Immature natural killer cell (primary cell): ENCODE measurements around the gene PTPRD. TPM values are rescaled to one million over a fixed set of nuclear protein-coding genes. Genes with fewer than 3 reads are reported as not detected.
"Not testable (repeated sequence)": the region's sequence is repeated elsewhere in the genome, so short reads cannot be mapped to it uniquely, and the experiment has no call there.

ENCODE experiments used
- DNase-seq, 3 donors: peaks; one replicate each; pipeline ENCODE4 v3.0.0; 2022; ENCODE audit warnings: mixed read lengths in 1 of 3
- H3K27ac Mint-ChIP-seq, 6 donors: one replicate each; pipeline ENCODE4 v1.8.0; 2020; ENCODE audit warnings: mixed read lengths in 6 of 6, mild to moderate bottlenecking in 5 of 6, inconsistent platforms in 4 of 6, moderate library complexity in 3 of 6
- H3K27me3 Mint-ChIP-seq, 3 donors: one replicate each; pipeline ENCODE4 v1.8.0; 2020 to 2021; ENCODE audit warnings: low read depth in 3 of 3, mild to moderate bottlenecking in 3 of 3, mixed read lengths in 3 of 3, moderate library complexity in 3 of 3, inconsistent platforms in 1 of 3
- H3K36me3 Mint-ChIP-seq, 3 donors: one replicate each; pipeline ENCODE4 v1.8.0; 2020; ENCODE audit warnings: mixed read lengths in 3 of 3, inconsistent platforms in 2 of 3, mild to moderate bottlenecking in 2 of 3
- H3K4me1 Mint-ChIP-seq, 2 donors: one replicate each; pipeline ENCODE4 v1.8.0; 2020; ENCODE audit warnings: inconsistent platforms in 2 of 2, mild to moderate bottlenecking in 2 of 2, mixed read lengths in 2 of 2, moderate library complexity in 1 of 2
- H3K4me3 Mint-ChIP-seq, 5 donors: one replicate each; pipeline ENCODE4 v1.8.0; 2020; ENCODE audit warnings: mild to moderate bottlenecking in 5 of 5, mixed read lengths in 5 of 5, inconsistent platforms in 3 of 5, moderate library complexity in 3 of 5
- H3K9me3 Mint-ChIP-seq, 6 donors: one replicate each; pipeline ENCODE4 v1.8.0; 2020; ENCODE audit warnings: mild to moderate bottlenecking in 6 of 6, mixed read lengths in 6 of 6, inconsistent platforms in 4 of 6, moderate library complexity in 3 of 6
- polyA plus RNA-seq, 3 donors: library from polyadenylated mRNA; unstranded; fragments of 300-500 nt; fragmentation: Illumina TruSeq; gene quantifications; one replicate each; pipeline ENCODE4 v1.2.3, GENCODE V29; 2021

PTPRD gene
- polyA plus RNA-seq, 3 donors from 2014 or later, result not detected

- Mint-ChIP-seq H3K27me3 (peaks cover 0 to 2% (median 0%) of the 10 kb centered on the region in 3 donors), H3K4me3 (no peak overlapping the region), H3K27ac (no peak overlapping the region), H3K9me3 (peaks cover 0 to 1% (median 0%) of the 10 kb centered on the region in 6 donors), H3K36me3 (no peaks in the 10 kb centered on the region), H3K4me1 (no peaks in the 10 kb centered on the region)
- DNase-seq, result no peak
Observed at GRCh38 chr9:8717146-8717545, 1895.7 kb downstream of the PTPRD start.

- Mint-ChIP-seq H3K27me3 (no peaks in the 10 kb centered on the region), H3K4me3 (no peak overlapping the region), H3K4me1 (no peaks in the 10 kb centered on the region), H3K27ac (no peak overlapping the region), H3K36me3 (no peaks in the 10 kb centered on the region), H3K9me3 (peaks cover 0 to 1% (median 0%) of the 10 kb centered on the region in 6 donors)
- no peak for DNase-seq
Observed at GRCh38 chr9:8715788-8716187, 1897.0 kb downstream of the PTPRD start.

GRCh38 chr9:8713811-8714165 lies 1899.0 kb downstream of the PTPRD start:
- Mint-ChIP-seq H3K4me3 (no peak overlapping the region), H3K9me3 (peaks cover 0 to 1% (median 0%) of the 10 kb centered on the region in 6 donors), H3K36me3 (no peaks in the 10 kb centered on the region), H3K27ac (no peak overlapping the region), H3K4me1 (no peaks in the 10 kb centered on the region), H3K27me3 (no peaks in the 10 kb centered on the region)
- no peak for DNase-seq

GRCh38 chr9:8713149-8713810 lies 1899.5 kb downstream of the PTPRD start:
- Mint-ChIP-seq H3K4me1 (no peaks in the 10 kb centered on the region), H3K27me3 (no peaks in the 10 kb centered on the region), H3K36me3 (no peaks in the 10 kb centered on the region), H3K9me3 (peaks cover 0 to 1% (median 0%) of the 10 kb centered on the region in 6 donors), H3K27ac (no peak overlapping the region), H3K4me3 (no peak overlapping the region)
- DNase-seq, result no peak

- no peak for DNase-seq
- Mint-ChIP-seq H3K27ac (no peak overlapping the region), H3K27me3 (no peaks in the 10 kb centered on the region), H3K4me1 (no peaks in the 10 kb centered on the region), H3K4me3 (no peak overlapping the region), H3K9me3 (peaks cover 0 to 6% (median 0%) of the 10 kb centered on the region in 6 donors), H3K36me3 (no peaks in the 10 kb centered on the region)
Observed at GRCh38 chr9:8709731-8710130, 1903.1 kb downstream of the PTPRD start.

- Mint-ChIP-seq H3K36me3 (no peaks in the 10 kb centered on the region), H3K27ac (no peak overlapping the region), H3K4me3 (no peak overlapping the region), H3K4me1 (no peaks in the 10 kb centered on the region), H3K27me3 (peaks cover 0 to 2% (median 0%) of the 10 kb centered on the region in 3 donors), H3K9me3 (peaks cover 0 to 6% (median 2%) of the 10 kb centered on the region in 6 donors)
- no peak for DNase-seq
Observed at GRCh38 chr9:8708728-8709127, 1904.1 kb downstream of the PTPRD start.

GRCh38 chr9:8706998-8707397 lies 1905.8 kb downstream of the PTPRD start:
- no peak overlapping the region for H3K4me3 Mint-ChIP-seq
- peaks cover 0 to 14% (median 3%) of the 10 kb centered on the region in 6 donors for H3K9me3 Mint-ChIP-seq
- H3K36me3 Mint-ChIP-seq, result no peaks in the 10 kb centered on the region
- peaks cover 0 to 2% (median 0%) of the 10 kb centered on the region in 3 donors for H3K27me3 Mint-ChIP-seq
- no peak for DNase-seq
- no peak overlapping the region for H3K27ac Mint-ChIP-seq
- H3K4me1 Mint-ChIP-seq, result no peaks in the 10 kb centered on the region

- DNase-seq, result no peak
- Mint-ChIP-seq H3K4me3 (no peak overlapping the region), H3K27me3 (peaks cover 0 to 2% (median 0%) of the 10 kb centered on the region in 3 donors), H3K27ac (no peak overlapping the region), H3K4me1 (no peaks in the 10 kb centered on the region), H3K9me3 (peaks cover 0 to 14% (median 4%) of the 10 kb centered on the region in 6 donors), H3K36me3 (no peaks in the 10 kb centered on the region)
Observed at GRCh38 chr9:8706531-8706930, 1906.3 kb downstream of the PTPRD start.

GRCh38 chr9:8705861-8706260 lies 1906.9 kb downstream of the PTPRD start:
- no peaks in the 10 kb centered on the region for H3K36me3 Mint-ChIP-seq
- no peak overlapping the region for H3K27ac Mint-ChIP-seq
- no peaks in the 10 kb centered on the region for H3K4me1 Mint-ChIP-seq
- no peak overlapping the region for H3K4me3 Mint-ChIP-seq
- no peak for DNase-seq
- peaks cover 0 to 2% (median 0%) of the 10 kb centered on the region in 3 donors for H3K27me3 Mint-ChIP-seq
- peaks cover 0 to 14% (median 4%) of the 10 kb centered on the region in 6 donors for H3K9me3 Mint-ChIP-seq

GRCh38 chr9:8703904-8704303 lies 1908.9 kb downstream of the PTPRD start:
- H3K4me1 Mint-ChIP-seq, result no peaks in the 10 kb centered on the region

GRCh38 chr9:8701904-8702303 lies 1910.9 kb downstream of the PTPRD start:
- H3K4me3 Mint-ChIP-seq, result no peak overlapping the region
- no peak overlapping the region for H3K27ac Mint-ChIP-seq
- DNase-seq, result no peak
- no peaks in the 10 kb centered on the region for H3K36me3 Mint-ChIP-seq
- no peaks in the 10 kb centered on the region for H3K4me1 Mint-ChIP-seq
- H3K27me3 Mint-ChIP-seq, result peaks cover 0 to 2% (median 2%) of the 10 kb centered on the region in 3 donors
- peaks cover 0 to 14% (median 4%) of the 10 kb centered on the region in 6 donors for H3K9me3 Mint-ChIP-seq

More at GRCh38 chr9:8703904-8704303, 1908.9 kb downstream of the PTPRD start:
- peaks cover 0 to 2% (median 2%) of the 10 kb centered on the region in 3 donors for H3K27me3 Mint-ChIP-seq
- no peaks in the 10 kb centered on the region for H3K36me3 Mint-ChIP-seq
- no peak overlapping the region for H3K27ac Mint-ChIP-seq
- H3K9me3 Mint-ChIP-seq, result peaks cover 0 to 14% (median 4%) of the 10 kb centered on the region in 6 donors
- DNase-seq, result no peak
- no peak overlapping the region for H3K4me3 Mint-ChIP-seq

GRCh38 chr9:8697565-8697964 lies 1915.2 kb downstream of the PTPRD start:
- not testable (repeated sequence) for DNase-seq, H3K27me3 Mint-ChIP-seq, H3K27ac Mint-ChIP-seq, H3K4me3 Mint-ChIP-seq, H3K36me3 Mint-ChIP-seq, H3K4me1 Mint-ChIP-seq, H3K9me3 Mint-ChIP-seq

- no peak for DNase-seq
- peaks cover 0 to 4% (median 0%) of the 10 kb centered on the region in 6 donors for H3K9me3 Mint-ChIP-seq
- peaks cover 0 to 5% (median 0%) of the 10 kb centered on the region in 3 donors for H3K27me3 Mint-ChIP-seq
- H3K27ac Mint-ChIP-seq, result no peak overlapping the region
- H3K4me3 Mint-ChIP-seq, result no peak overlapping the region
- no peaks in the 10 kb centered on the region for H3K4me1 Mint-ChIP-seq
- no peaks in the 10 kb centered on the region for H3K36me3 Mint-ChIP-seq
Observed at GRCh38 chr9:8696516-8696915, 1916.3 kb downstream of the PTPRD start.

- no peaks in the 10 kb centered on the region for H3K4me1 Mint-ChIP-seq
- H3K4me3 Mint-ChIP-seq, result no peak overlapping the region
- no peaks in the 10 kb centered on the region for H3K36me3 Mint-ChIP-seq
- no peak overlapping the region for H3K27ac Mint-ChIP-seq
- H3K9me3 Mint-ChIP-seq, result peaks cover 0 to 4% (median 0%) of the 10 kb centered on the region in 6 donors
- H3K27me3 Mint-ChIP-seq, result peaks cover 0 to 3% (median 0%) of the 10 kb centered on the region in 3 donors
- DNase-seq, result no peak
Observed at GRCh38 chr9:8694983-8695588, 1917.7 kb downstream of the PTPRD start.
